ENCODE data around the gene NEB.

The NEB gene

GRCh38 chr2:151770995-151771394, 36.7 kb upstream of the NEB start:
- Histone ChIP-seq H3K9me2 (replicated peaks; ENCODE audit: control insufficient read depth, low read length) (no peaks in the 10 kb centered on the region), H3K4me3 (ENCODE audit: low read length) (no peak overlapping the region), H3K4me1 (ENCODE audit: control insufficient read depth, low read length) (peaks cover 18% of the 10 kb centered on the region), H3F3A (ENCODE audit: control insufficient read depth, insufficient read depth) (no peaks in the 10 kb centered on the region; the same call in 1 of the 2 replicates), H3K9me3 (ENCODE audit: control insufficient read depth, insufficient read depth, low read length) (no peaks in the 10 kb centered on the region), H3K36me3 (ENCODE audit: control insufficient read depth, low read length) (0 out of 2 replicates have a peak, but pooled peaks cover under 1% of the 10 kb centered on the region), H3K27me3 (ENCODE audit: control insufficient read depth, low read length) (no peaks in the 10 kb centered on the region), H3K79me2 (ENCODE audit: control insufficient read depth, low read length) (no peaks in the 10 kb centered on the region), H3K4me2 (ENCODE audit: low read length) (no peak overlapping the region), H4K20me1 (ENCODE audit: control insufficient read depth, insufficient read depth, low read depth, low read length) (no peaks in the 10 kb centered on the region), H3K27ac (ENCODE audit: low read depth, low read length) (no peak overlapping the region)
- TF ChIP-seq EZH2phosphoT487 (IDR thresholded peaks at IDR 0.05; ENCODE audit: borderline replicate concordance, low read length), result no peak
- TF ChIP-seq CTCF (IDR thresholded peaks at IDR 0.05; ENCODE audit: low read depth, low read length, poor library complexity, severe bottlenecking), result no peak

GRCh38 chr2:151769606-151770005, 35.3 kb upstream of the NEB start:
- no peaks in the 10 kb centered on the region for H3K9me2 ChIP-seq (replicated peaks; ENCODE audit: control insufficient read depth, low read length)
- peaks cover 22% of the 10 kb centered on the region for H3K4me1 ChIP-seq (ENCODE audit: control insufficient read depth, low read length)

GRCh38 chr2:151767536-151767935, 33.3 kb upstream of the NEB start:
- Histone ChIP-seq H3K9me2 (replicated peaks; ENCODE audit: control insufficient read depth, low read length) (no peaks in the 10 kb centered on the region), H3K9me3 (ENCODE audit: control insufficient read depth, insufficient read depth, low read length) (no peaks in the 10 kb centered on the region), H4K20me1 (ENCODE audit: control insufficient read depth, insufficient read depth, low read depth, low read length) (no peaks in the 10 kb centered on the region), H3K4me2 (ENCODE audit: low read length) (no peak overlapping the region), H3K4me3 (ENCODE audit: low read length) (no peak overlapping the region), H3K27me3 (ENCODE audit: control insufficient read depth, low read length) (no peaks in the 10 kb centered on the region), H3K36me3 (ENCODE audit: control insufficient read depth, low read length) (no peaks in the 10 kb centered on the region), H3K79me2 (ENCODE audit: control insufficient read depth, low read length) (no peaks in the 10 kb centered on the region), H3F3A (ENCODE audit: control insufficient read depth, insufficient read depth) (no peaks in the 10 kb centered on the region; the same call in 1 of the 2 replicates), H3K4me1 (ENCODE audit: control insufficient read depth, low read length) (peaks cover 22% of the 10 kb centered on the region), H3K27ac (ENCODE audit: low read depth, low read length) (no peak overlapping the region)
- TF ChIP-seq CTCF (IDR thresholded peaks at IDR 0.05; ENCODE audit: low read depth, low read length, poor library complexity, severe bottlenecking) (no peak), EZH2phosphoT487 (IDR thresholded peaks at IDR 0.05; ENCODE audit: borderline replicate concordance, low read length) (no peak)

More at GRCh38 chr2:151769606-151770005, 35.3 kb upstream of the NEB start:
- Histone ChIP-seq H3K27me3 (ENCODE audit: control insufficient read depth, low read length) (no peaks in the 10 kb centered on the region), H3K9me3 (ENCODE audit: control insufficient read depth, insufficient read depth, low read length) (no peaks in the 10 kb centered on the region), H3F3A (ENCODE audit: control insufficient read depth, insufficient read depth) (no peaks in the 10 kb centered on the region; the same call in 1 of the 2 replicates), H3K4me2 (ENCODE audit: low read length) (no peak overlapping the region), H3K36me3 (ENCODE audit: control insufficient read depth, low read length) (no peaks in the 10 kb centered on the region), H3K27ac (ENCODE audit: low read depth, low read length) (no peak overlapping the region), H4K20me1 (ENCODE audit: control insufficient read depth, insufficient read depth, low read depth, low read length) (no peaks in the 10 kb centered on the region), H3K4me3 (ENCODE audit: low read length) (no peak overlapping the region), H3K79me2 (ENCODE audit: control insufficient read depth, low read length) (no peaks in the 10 kb centered on the region)
- no peak for TF ChIP-seq CTCF (IDR thresholded peaks at IDR 0.05; ENCODE audit: low read depth, low read length, poor library complexity, severe bottlenecking)
- no peak for TF ChIP-seq EZH2phosphoT487 (IDR thresholded peaks at IDR 0.05; ENCODE audit: borderline replicate concordance, low read length)
